Muscle of leg (tissue), 11 donors: ENCODE measurements around the gene ENTPD3. TPM values are rescaled to one million over a fixed set of nuclear protein-coding genes. Genes with fewer than 3 reads are reported as not detected.

ENCODE experiments used
- DNase-seq: peaks from one replicate; pipeline ENCODE4 v3.0.0; 2013
- H3K27ac ChIP-seq: one replicate; pipeline ENCODE4 v1.5.1; 2013; ENCODE audit warnings: mild to moderate bottlenecking, low read length, control low read depth
- H3K27me3 ChIP-seq: one replicate; pipeline ENCODE4 v1.6.1; 2013; ENCODE audit warnings: low read length; ENCODE audit not compliant: control insufficient read depth, insufficient read depth
- H3K36me3 ChIP-seq: one replicate; pipeline ENCODE4 v1.6.1; 2013; ENCODE audit warnings: low read length; ENCODE audit not compliant: control insufficient read depth, insufficient read depth
- H3K4me1 ChIP-seq: one replicate; pipeline ENCODE4 v1.6.1; 2013; ENCODE audit warnings: low read length; ENCODE audit not compliant: control insufficient read depth, insufficient read depth
- H3K4me3 ChIP-seq: one replicate; pipeline ENCODE4 v1.5.1; 2013; ENCODE audit warnings: low read length, control low read depth
- H3K9me3 ChIP-seq: replicated peaks from 2 replicates; pipeline ENCODE4 v1.6.1; 2013; ENCODE audit warnings: low read depth, low read length; ENCODE audit not compliant: control insufficient read depth
- WGBS: methylation state at CpG from one replicate; pipeline ENCODE4 v1.1.5; 2013; ENCODE audit warnings: missing lambda C conversion rate; ENCODE audit not compliant: insufficient coverage; 5-methylcytosine and 5-hydroxymethylcytosine counted together
- polyA plus RNA-seq, 8 donors: library from polyadenylated mRNA; unstranded; fragments of 120-200 nt; gene quantifications; one replicate each; pipeline versions ENCODE4 v1.2.1 to v1.2.3, GENCODE V29; 2013; ENCODE audit warnings: inconsistent platforms in 1 of 8, low replicate concordance in 1 of 8; ENCODE audit not compliant: insufficient read length in 8 of 8, insufficient read depth in 1 of 8
- total RNA-seq: library from RNA; stranded (reverse); fragments of 120-200 nt; gene quantifications from one replicate; pipeline ENCODE4 v1.2.4, GENCODE V29; 2013

Gene ENTPD3
- total and polyA plus RNA-seq, 9 donors = 0.10 to 0.75 (median 0.36) TPM

- no peak overlapping the region for H3K27ac ChIP-seq
- peaks cover 2% of the 10 kb centered on the region for H3K9me3 ChIP-seq
- 75% methylated on average over 1 of the region's 1 CpG for WGBS
- no peaks in the 10 kb centered on the region for H3K27me3 ChIP-seq
- DNase-seq = no peak
- H3K4me1 ChIP-seq = no peaks in the 10 kb centered on the region
- H3K4me3 ChIP-seq = no peak overlapping the region
- no peaks in the 10 kb centered on the region for H3K36me3 ChIP-seq
These were observed 17.3 kb upstream of the ENTPD3 start for GRCh38 chr3:40369716-40370115.

GRCh38 chr3:40377822-40378221, 9.2 kb upstream of the ENTPD3 start:
- no peaks in the 10 kb centered on the region for H3K9me3 ChIP-seq
- DNase-seq = no peak
- H3K27ac ChIP-seq = no peak overlapping the region
- H3K27me3 ChIP-seq = no peaks in the 10 kb centered on the region
- no peaks in the 10 kb centered on the region for H3K36me3 ChIP-seq
- no peaks in the 10 kb centered on the region for H3K4me1 ChIP-seq
- H3K4me3 ChIP-seq = no peak overlapping the region
- WGBS = no CpG with 5 or more reads among the region's 1 CpG

GRCh38 chr3:40379674-40380306, 7.2 kb upstream of the ENTPD3 start:
- no peak for DNase-seq
- Histone ChIP-seq H3K27ac (no peak overlapping the region), H3K4me3 (no peak overlapping the region), H3K27me3 (no peaks in the 10 kb centered on the region), H3K4me1 (no peaks in the 10 kb centered on the region), H3K36me3 (no peaks in the 10 kb centered on the region), H3K9me3 (no peaks in the 10 kb centered on the region)
- 61% methylated on average over 4 of the region's 4 CpGs for WGBS

- Histone ChIP-seq H3K27ac (no peak overlapping the region), H3K4me3 (no peak overlapping the region), H3K4me1 (no peaks in the 10 kb centered on the region), H3K27me3 (peaks cover 12% of the 10 kb centered on the region), H3K36me3 (no peaks in the 10 kb centered on the region), H3K9me3 (peaks cover 3% of the 10 kb centered on the region)
- DNase-seq = no peak
- 82% methylated on average over 6 of the region's 8 CpGs for WGBS
These were observed 4.9 kb upstream of the ENTPD3 start for GRCh38 chr3:40381904-40382616.

GRCh38 chr3:40382617-40382979, 4.4 kb upstream of the ENTPD3 start:
- H3K9me3 ChIP-seq = peaks cover 3% of the 10 kb centered on the region
- peaks cover 18% of the 10 kb centered on the region for H3K27me3 ChIP-seq
- peaks cover 3% of the 10 kb centered on the region for H3K4me1 ChIP-seq
- DNase-seq = no peak
- H3K36me3 ChIP-seq = no peaks in the 10 kb centered on the region
- no peak overlapping the region for H3K4me3 ChIP-seq
- 69% methylated on average over 2 of the region's 2 CpGs for WGBS
- H3K27ac ChIP-seq = no peak overlapping the region

GRCh38 chr3:40386213-40386612, 771 bp upstream of the ENTPD3 start:
- H3K9me3 ChIP-seq = peaks cover 3% of the 10 kb centered on the region
- DNase-seq = no peak
- H3K4me3 ChIP-seq = no peak overlapping the region
- peaks cover 27% of the 10 kb centered on the region for H3K27me3 ChIP-seq
- peaks cover 3% of the 10 kb centered on the region for H3K4me1 ChIP-seq
- H3K27ac ChIP-seq = no peak overlapping the region
- WGBS = 75% methylated on average over 3 of the region's 3 CpGs
- H3K36me3 ChIP-seq = no peaks in the 10 kb centered on the region

- H3K36me3 ChIP-seq = no peaks in the 10 kb centered on the region
These were observed 891 bp downstream of the ENTPD3 start for GRCh38 chr3:40387895-40388254.

GRCh38 chr3:40396406-40396805, 9.4 kb downstream of the ENTPD3 start:
- Histone ChIP-seq H3K27me3 (no peaks in the 10 kb centered on the region), H3K36me3 (no peaks in the 10 kb centered on the region), H3K4me1 (no peaks in the 10 kb centered on the region), H3K27ac (no peak overlapping the region), H3K9me3 (no peaks in the 10 kb centered on the region), H3K4me3 (no peak overlapping the region)
- no peak for DNase-seq
- WGBS = 61% methylated on average over 4 of the region's 5 CpGs

More at GRCh38 chr3:40387895-40388254, 891 bp downstream of the ENTPD3 start:
- H3K27me3 ChIP-seq = peaks cover 27% of the 10 kb centered on the region
- peaks cover 3% of the 10 kb centered on the region for H3K9me3 ChIP-seq
- no peak overlapping the region for H3K27ac ChIP-seq
- H3K4me1 ChIP-seq = peaks cover 3% of the 10 kb centered on the region
- no peak for DNase-seq
- 49% methylated on average over 3 of the region's 10 CpGs for WGBS
- no peak overlapping the region for H3K4me3 ChIP-seq

GRCh38 chr3:40397129-40397528, 10.1 kb downstream of the ENTPD3 start:
- Histone ChIP-seq H3K27ac (no peak overlapping the region), H3K27me3 (no peaks in the 10 kb centered on the region), H3K9me3 (no peaks in the 10 kb centered on the region), H3K4me1 (no peaks in the 10 kb centered on the region), H3K4me3 (no peak overlapping the region), H3K36me3 (no peaks in the 10 kb centered on the region)
- no CpG with 5 or more reads among the region's 4 CpGs for WGBS
- DNase-seq = no peak

- H3K4me3 ChIP-seq = no peak overlapping the region
- H3K4me1 ChIP-seq = no peaks in the 10 kb centered on the region
- no peaks in the 10 kb centered on the region for H3K27me3 ChIP-seq
- no peaks in the 10 kb centered on the region for H3K36me3 ChIP-seq
- H3K27ac ChIP-seq = no peak overlapping the region
- H3K9me3 ChIP-seq = no peaks in the 10 kb centered on the region
- no peak for DNase-seq
- WGBS = 59% methylated on average over 3 of the region's 4 CpGs
These were observed 10.9 kb downstream of the ENTPD3 start for GRCh38 chr3:40397912-40398311.
